22Rv1 (cell line): Measurements from ENCODE around the gene GABARAP.

Experiments
- ZFX ChIP-seq: fragments of 450-650 bp; IDR thresholded peaks from 2 replicates; pipeline ENCODE4 v1.6.1; 2017; ENCODE audit warnings: antibody characterized with exemption, borderline replicate concordance
- TF ChIP-seq, protein P1 (sequence below): fragments of 450-650 bp; IDR thresholded peaks from 2 replicates; pipeline ENCODE4 v1.5.1; 2017; ENCODE audit warnings: mild to moderate bottlenecking

DNA sequence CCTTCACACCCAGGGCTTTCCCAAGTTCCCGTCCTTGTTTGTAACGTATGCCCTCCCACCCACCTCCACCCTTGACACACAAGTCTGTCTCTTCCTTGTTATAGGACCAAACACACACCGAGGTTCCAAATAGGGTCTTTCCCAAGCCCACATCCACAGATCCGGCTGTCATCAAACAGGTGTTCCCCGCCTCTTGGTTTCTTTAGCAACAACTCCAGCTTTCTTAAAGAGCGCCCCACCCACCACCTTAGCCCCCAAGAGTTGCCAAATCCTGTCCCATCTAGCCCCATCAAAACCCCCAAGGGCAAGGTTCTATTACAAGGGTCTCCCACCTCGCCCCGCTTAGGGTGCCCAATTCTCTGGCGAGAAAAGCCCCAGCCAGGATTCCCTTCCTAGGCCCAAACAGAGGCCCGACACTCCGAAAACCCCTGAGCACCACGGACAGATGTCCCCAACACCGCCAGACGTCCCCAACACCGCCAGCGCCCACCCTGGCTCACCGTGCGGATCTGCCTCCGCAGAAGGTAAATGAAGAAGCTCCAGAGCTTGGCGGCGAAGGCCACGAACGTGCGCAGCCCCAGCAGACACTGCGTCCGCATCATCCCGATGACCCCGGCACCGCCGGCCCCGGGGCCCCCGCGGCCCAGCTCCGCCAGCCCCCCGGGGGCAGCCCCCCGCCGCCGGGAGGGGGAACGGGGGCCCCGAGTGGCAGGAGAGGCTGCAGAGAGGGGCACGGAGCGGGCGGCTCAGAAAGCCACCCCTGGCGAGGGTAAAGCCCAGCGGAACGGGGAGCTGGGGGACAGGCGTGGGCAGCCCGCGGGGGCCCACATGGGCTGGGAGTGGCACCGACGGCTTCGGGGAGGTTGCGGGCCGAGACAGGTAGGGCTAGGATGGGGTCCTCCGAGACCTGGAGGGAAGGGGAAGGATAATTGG, 8.7 kb upstream of the GABARAP start:
- TF ChIP-seq, protein P1, sequence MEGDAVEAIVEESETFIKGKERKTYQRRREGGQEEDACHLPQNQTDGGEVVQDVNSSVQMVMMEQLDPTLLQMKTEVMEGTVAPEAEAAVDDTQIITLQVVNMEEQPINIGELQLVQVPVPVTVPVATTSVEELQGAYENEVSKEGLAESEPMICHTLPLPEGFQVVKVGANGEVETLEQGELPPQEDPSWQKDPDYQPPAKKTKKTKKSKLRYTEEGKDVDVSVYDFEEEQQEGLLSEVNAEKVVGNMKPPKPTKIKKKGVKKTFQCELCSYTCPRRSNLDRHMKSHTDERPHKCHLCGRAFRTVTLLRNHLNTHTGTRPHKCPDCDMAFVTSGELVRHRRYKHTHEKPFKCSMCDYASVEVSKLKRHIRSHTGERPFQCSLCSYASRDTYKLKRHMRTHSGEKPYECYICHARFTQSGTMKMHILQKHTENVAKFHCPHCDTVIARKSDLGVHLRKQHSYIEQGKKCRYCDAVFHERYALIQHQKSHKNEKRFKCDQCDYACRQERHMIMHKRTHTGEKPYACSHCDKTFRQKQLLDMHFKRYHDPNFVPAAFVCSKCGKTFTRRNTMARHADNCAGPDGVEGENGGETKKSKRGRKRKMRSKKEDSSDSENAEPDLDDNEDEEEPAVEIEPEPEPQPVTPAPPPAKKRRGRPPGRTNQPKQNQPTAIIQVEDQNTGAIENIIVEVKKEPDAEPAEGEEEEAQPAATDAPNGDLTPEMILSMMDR: no peak
- no peak for TF ChIP-seq ZFX
